IPS DF 4.7 (cell line): Measurements from ENCODE around the gene NTN4.
"Not testable (repeated sequence)": the region's sequence is repeated elsewhere in the genome, so short reads cannot be mapped to it uniquely, and the experiment has no call there.

Experiments used
- DNase-seq: peaks from one replicate; pipeline ENCODE4 v3.0.0-alpha.2; 2013; ENCODE audit warnings: low spot score; ENCODE audit errors: extremely low read depth

NTN4 gene

GRCh38 chr12:95755261-95755865 is 35.2 kb downstream of the NTN4 start:
- no peak for DNase-seq

- not testable (repeated sequence) for DNase-seq
Measured at GRCh38 chr12:95746062-95746461, 44.5 kb downstream of the NTN4 start.

- no peak for DNase-seq
Measured at GRCh38 chr12:95742586-95742985, 48.0 kb downstream of the NTN4 start.

- no peak for DNase-seq
Measured at GRCh38 chr12:95741635-95742034, 48.9 kb downstream of the NTN4 start.

GRCh38 chr12:95740751-95741150 is 49.8 kb downstream of the NTN4 start:
- DNase-seq: no peak

- no peak for DNase-seq
Measured at GRCh38 chr12:95739561-95740313, 50.8 kb downstream of the NTN4 start.

DNA sequence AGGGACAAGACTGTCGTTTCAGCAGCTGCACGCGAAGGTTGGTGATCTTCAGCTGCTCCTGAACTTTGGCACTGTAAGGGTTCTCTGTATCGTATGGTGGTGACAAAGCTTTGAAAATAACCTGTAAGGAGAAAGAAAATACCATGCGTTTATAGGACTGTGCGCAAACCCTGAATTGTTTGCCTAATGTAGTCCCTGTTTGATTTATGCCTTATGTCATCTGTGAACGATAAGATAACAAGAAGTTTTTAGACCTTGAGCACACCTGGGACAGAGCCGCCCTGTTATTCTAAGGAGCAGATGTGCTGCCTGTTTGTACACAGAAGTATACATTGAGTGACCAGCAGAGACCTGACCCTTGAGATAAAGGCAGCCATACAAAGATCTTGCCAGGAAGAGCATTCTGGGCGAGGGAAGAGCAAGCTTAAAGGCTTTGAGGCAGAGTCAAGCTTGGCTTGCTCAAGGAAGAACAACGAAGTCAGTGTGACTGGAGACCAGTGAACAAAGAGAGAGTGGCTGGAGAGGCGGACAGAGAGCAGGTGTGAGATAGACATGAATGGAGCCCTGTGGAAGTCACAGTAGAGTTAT is 52.4 kb downstream of the NTN4 start:
- no peak for DNase-seq

DNA sequence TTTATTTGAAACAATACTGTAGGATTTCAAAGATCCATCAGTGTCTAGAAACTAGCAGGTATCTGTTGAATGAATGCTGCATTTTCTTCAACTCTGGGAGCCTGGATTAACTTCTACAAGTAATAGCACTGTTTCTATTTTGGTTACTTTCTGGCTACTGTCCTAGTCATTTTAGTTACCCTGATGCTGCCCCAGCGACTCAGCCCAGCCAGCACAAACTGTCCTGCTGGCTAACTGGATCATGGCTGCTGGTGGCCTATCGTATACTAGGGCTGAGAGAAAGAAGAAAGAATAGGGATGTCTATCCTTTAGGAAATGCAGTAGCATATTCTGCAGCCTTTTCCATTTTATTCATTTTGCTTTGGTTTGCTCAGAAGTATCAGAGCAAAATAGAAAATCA is 53.9 kb downstream of the NTN4 start:
- DNase-seq: no peak

GRCh38 chr12:95735728-95736127 is 54.8 kb downstream of the NTN4 start:
- not testable (repeated sequence) for DNase-seq

DNA sequence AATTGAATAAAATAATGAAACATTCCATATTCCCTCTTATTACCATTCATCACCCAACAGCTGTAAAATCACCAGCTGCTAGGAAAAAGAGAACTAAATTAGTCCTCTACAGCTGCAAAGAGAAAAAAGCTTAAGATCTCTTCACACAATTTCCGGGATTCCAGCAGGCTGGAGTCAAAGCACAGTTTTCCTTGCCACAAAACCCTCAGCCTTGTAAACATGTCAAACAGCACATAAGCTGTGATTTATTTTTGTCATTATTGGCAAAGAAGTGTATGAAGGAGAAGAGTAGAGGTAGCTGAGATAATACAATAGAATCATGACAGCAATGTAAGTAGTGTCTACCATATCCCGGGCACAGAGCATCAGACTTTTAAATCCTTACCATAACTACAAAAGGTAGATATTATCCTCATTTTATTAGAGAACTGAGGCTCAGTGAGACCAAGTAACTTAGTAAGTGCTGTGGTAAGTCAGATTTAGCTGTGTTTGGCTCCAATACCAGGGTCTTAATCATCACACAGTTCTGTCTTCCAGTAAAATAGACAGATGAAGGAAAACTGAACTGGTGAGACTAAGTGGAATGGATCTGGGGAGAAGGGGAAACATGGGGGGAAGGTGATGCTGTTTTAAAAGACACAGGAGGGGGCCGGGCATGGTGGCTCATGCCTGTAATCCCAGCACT is 57.3 kb downstream of the NTN4 start:
- no peak for DNase-seq

DNA sequence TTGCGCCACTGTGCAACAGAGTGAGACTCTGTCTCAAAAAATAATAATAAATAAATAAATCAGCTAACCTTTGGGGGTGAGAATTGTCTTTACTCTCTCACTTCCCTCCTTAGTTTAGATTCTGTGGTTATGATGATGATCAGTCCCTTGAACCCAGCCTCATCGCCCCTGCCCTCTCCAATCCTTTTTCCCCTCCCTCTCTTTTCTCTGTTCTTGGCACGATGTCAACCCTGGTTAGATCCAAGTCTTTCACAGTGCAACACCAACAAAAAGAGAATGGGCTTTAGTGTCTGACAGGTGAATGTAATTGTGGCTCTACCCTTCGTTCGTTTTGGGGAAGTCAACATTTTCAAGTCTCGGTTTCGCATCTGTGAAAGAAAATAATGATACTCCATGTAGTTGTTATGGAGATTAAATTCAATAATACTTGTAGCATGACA is 59.0 kb downstream of the NTN4 start:
- DNase-seq: no peak

DNA sequence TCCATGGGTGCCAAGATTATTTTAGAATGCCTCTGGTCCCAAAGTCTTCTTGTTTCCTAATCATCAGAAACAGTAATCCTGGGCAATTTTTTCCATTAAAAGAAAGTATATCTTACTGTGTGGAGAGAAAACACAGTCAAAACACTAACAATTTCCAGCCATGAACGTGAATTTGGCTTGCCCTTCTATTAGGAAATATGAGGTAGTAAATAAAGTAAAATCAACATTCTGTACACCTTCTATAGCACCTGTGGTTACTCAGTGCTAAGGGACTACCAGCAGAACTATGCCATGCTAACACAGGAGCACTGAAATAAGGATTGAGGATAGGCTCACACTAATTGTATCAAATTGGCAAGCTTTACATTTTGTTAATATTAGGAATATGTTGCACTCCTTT is 60.1 kb downstream of the NTN4 start:
- no peak for DNase-seq

DNA sequence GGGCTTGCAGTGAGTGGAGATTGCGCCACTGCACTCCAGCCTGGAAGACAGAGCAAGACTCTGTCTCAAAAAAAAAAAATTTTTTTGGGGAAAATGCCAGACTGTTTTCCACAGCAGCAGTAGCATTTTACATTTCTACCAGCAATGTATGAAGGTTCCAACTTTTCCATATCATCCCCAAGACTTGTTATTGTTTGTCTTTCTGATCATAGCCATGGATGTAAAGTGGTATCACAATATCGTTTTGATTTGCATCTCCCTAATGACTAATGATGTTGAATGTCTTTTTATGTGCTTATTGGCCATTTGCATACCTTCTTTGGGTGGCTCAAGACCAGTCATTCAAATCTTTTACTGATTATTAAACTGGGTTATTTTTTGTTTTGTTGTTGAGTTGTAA is 63.7 kb downstream of the NTN4 start:
- DNase-seq: no peak

- DNase-seq: no peak
Measured at GRCh38 chr12:95724767-95725166, 65.8 kb downstream of the NTN4 start.

GRCh38 chr12:95723693-95724384 is 66.7 kb downstream of the NTN4 start:
- DNase-seq: no peak

GRCh38 chr12:95721320-95721719 is 69.2 kb downstream of the NTN4 start:
- DNase-seq: no peak

DNA sequence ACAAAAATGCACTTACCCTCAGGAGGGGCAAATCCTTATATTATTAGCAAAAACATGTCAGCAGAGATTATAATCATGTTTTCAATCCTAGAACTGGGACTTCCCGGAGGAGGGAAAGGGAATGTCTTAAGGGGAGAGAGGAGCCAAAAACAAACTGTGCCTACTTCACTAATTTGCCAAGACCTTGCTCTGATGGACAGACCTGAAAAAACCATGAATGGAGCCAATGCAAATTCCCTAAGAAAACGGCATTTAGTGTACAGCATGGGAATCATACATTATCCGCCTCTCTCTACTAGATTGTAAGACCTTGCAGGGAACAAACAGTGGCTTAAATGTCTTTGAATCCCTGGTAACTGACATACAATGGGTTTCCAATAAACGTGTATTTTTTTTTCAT is 70.4 kb downstream of the NTN4 start:
- no peak for DNase-seq

DNA sequence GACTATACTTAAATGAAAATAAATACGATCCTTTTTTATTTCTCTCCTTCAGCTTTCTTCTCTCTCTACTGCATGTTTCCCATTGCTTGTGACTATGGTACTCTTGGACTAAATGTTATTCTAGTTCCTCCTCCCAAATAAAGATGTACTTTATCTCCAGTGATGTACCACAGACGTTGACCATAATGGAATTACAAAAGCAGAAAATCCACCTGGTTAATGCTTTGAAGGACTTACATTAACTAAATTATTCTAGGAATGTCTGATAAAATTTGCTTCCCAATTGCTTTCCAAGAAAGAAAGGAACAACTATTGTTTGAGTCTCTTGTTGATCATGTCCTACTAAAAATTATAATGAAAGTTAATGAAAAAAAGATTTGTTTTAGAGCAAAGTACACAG is 71.8 kb downstream of the NTN4 start:
- DNase-seq: no peak

GRCh38 chr12:95718006-95718431 is 72.5 kb downstream of the NTN4 start:
- DNase-seq: no peak

GRCh38 chr12:95717316-95717928 is 73.1 kb downstream of the NTN4 start:
- no peak for DNase-seq

GRCh38 chr12:95715177-95715576 is 75.4 kb downstream of the NTN4 start:
- no peak for DNase-seq
